Measurements from ENCODE around the gene TTC34.

DNA sequence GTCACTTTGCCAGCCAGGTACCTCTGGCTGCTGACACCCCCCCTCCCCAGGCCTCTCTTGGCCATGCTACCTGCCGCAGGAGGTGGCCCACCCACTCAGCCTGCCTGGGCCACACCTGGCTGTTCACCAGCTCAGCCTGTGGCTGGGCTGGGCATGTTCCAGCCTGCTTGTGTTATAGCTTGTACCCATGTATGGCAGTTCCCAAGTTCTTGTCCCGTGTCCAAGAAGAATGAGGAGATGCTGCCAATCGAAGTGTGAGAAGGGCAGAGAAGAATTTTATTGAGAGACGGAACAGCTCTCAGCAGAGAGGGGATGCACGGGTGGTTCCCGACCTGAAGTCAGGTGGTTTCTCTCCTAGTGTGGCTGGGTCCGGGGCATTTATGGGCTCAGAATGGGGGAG is 164.8 kb downstream of the TTC34 start:
- TF ChIP-seq, protein P1, sequence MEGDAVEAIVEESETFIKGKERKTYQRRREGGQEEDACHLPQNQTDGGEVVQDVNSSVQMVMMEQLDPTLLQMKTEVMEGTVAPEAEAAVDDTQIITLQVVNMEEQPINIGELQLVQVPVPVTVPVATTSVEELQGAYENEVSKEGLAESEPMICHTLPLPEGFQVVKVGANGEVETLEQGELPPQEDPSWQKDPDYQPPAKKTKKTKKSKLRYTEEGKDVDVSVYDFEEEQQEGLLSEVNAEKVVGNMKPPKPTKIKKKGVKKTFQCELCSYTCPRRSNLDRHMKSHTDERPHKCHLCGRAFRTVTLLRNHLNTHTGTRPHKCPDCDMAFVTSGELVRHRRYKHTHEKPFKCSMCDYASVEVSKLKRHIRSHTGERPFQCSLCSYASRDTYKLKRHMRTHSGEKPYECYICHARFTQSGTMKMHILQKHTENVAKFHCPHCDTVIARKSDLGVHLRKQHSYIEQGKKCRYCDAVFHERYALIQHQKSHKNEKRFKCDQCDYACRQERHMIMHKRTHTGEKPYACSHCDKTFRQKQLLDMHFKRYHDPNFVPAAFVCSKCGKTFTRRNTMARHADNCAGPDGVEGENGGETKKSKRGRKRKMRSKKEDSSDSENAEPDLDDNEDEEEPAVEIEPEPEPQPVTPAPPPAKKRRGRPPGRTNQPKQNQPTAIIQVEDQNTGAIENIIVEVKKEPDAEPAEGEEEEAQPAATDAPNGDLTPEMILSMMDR (conservative IDR thresholded peaks at IDR 0.05 in 1 of 2, IDR thresholded peaks at IDR 0.05 in 1 of 2; ENCODE audit: extremely low read depth in 1 of 2, insufficient read depth in 1 of 2, low read depth in 1 of 2, low read length in 2 of 2) = no peak
- TF ChIP-seq EZH2 (IDR thresholded peaks at IDR 0.05; ENCODE audit: borderline replicate concordance, low read length) = no peak

Data from mammary epithelial cell (primary cell).